HG02588 (cell line): Measurements from ENCODE around the gene PHEX.
A peak's percentile ranks its signal among the peaks of the same experiment; 100 is the strongest.

Source experiments
- ATAC-seq: cut with Tn5 transposase; IDR thresholded peaks from one replicate; pipeline ENCODE4 v1.9.1; 2021; ENCODE audit warnings: mild to moderate bottlenecking, moderate library complexity; ENCODE audit not compliant: unreplicated experiment

PHEX gene

GRCh38 chrX:22032084-22032483 is at the start of gene PHEX:
Gene PHEX, plus strand, starts transcription at chrX:22032325. Its CDS starts 681 bp downstream, at chrX:22033006.
- ATAC-seq = no peak

GRCh38 chrX:21985332-21985777 is 46.8 kb upstream of the PHEX start:
- ATAC-seq = peak; percentile 70

- no peak for ATAC-seq
Measured at GRCh38 chrX:21986596-21986995, 45.5 kb upstream of the PHEX start.

- peak; percentile 44 for ATAC-seq
Measured at GRCh38 chrX:21989384-21989783, 42.7 kb upstream of the PHEX start.

- no peak for ATAC-seq
Measured at GRCh38 chrX:21990832-21991231, 41.3 kb upstream of the PHEX start.

- no peak for ATAC-seq
Measured at GRCh38 chrX:21991504-21991903, 40.6 kb upstream of the PHEX start.

GRCh38 chrX:21993265-21993664 is 38.9 kb upstream of the PHEX start:
- ATAC-seq = peak; percentile 78

- no peak for ATAC-seq
Measured at GRCh38 chrX:21996872-21997455, 35.2 kb upstream of the PHEX start.

- ATAC-seq = no peak
Measured at GRCh38 chrX:21998037-21998436, 34.1 kb upstream of the PHEX start.

GRCh38 chrX:22004866-22005265 is 27.3 kb upstream of the PHEX start:
- no peak for ATAC-seq

- ATAC-seq = no peak
Measured at GRCh38 chrX:22012051-22012450, 20.1 kb upstream of the PHEX start.

GRCh38 chrX:22012931-22013330 is 19.2 kb upstream of the PHEX start:
- ATAC-seq = no peak

- ATAC-seq = no peak
Measured at GRCh38 chrX:22015139-22015750, 16.9 kb upstream of the PHEX start.

GRCh38 chrX:22021751-22022324 is 10.3 kb upstream of the PHEX start:
- ATAC-seq = no peak

GRCh38 chrX:22024577-22024976 is 7.5 kb upstream of the PHEX start:
- no peak for ATAC-seq

GRCh38 chrX:22025751-22026150 is 6.4 kb upstream of the PHEX start:
- no peak for ATAC-seq

GRCh38 chrX:22026731-22027130 is 5.4 kb upstream of the PHEX start:
- ATAC-seq = no peak

- no peak for ATAC-seq
Measured at GRCh38 chrX:22032506-22032905, 381 bp downstream of the PHEX start.

GRCh38 chrX:22033818-22034217 is 1.7 kb downstream of the PHEX start:
- no peak for ATAC-seq

GRCh38 chrX:22035236-22035635 is 3.1 kb downstream of the PHEX start:
- ATAC-seq = no peak

GRCh38 chrX:22037225-22037624 is 5.1 kb downstream of the PHEX start:
- ATAC-seq = no peak

GRCh38 chrX:22037911-22038537 is 5.9 kb downstream of the PHEX start:
- no peak for ATAC-seq
